GM19025 (cell line): ENCODE measurements around the gene GSTT4.
"Not testable (repeated sequence)": the region's sequence is repeated elsewhere in the genome, so short reads cannot be mapped to it uniquely, and the experiment has no call there.

Experiments used
- ATAC-seq: cut with Tn5 transposase; IDR thresholded peaks from one replicate; pipeline ENCODE4 v1.9.1; 2021; ENCODE audit warnings: mild to moderate bottlenecking, low read depth, moderate library complexity; ENCODE audit not compliant: unreplicated experiment

Gene GSTT4

DNA sequence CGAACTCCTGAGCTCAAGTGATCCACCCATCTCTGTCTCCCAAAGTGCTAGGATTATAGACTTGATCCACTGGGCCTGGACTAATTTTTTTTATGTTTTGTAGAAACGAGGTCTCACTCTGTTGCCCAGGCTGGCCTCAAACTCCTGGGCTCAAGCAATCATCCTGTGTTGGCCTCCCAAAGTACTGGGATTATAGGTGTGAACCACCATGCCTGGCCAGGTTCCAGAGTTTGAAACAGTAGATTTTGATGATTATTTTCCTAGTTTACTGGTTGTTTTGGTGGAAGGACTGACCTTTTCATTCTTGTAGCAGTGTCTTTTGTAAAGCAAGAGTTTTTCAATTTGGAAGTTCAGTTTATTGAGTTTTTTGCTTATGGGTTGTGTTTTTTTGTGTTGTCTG is 20.8 kb upstream of the GSTT4 start:
- no peak for ATAC-seq

DNA sequence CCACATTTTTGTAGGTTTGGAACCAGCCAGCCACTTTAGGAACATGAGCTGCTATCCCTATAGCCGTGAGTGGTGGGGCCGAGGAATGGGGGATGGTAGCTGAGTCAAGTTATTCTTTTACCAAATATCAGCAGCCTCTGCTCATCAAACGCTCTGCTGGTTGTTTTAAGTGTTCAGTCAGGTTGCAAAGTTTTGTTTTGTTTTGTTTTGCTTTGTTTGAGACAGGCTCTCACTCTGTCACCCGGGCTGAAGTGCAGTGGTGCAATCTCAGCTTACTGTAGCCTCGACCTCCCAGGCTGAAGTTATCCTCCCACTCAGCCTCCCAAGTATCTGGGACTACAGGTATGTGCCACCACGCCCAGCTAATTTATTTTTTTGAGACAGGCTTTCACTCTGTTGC is 20.2 kb upstream of the GSTT4 start:
- ATAC-seq: no peak

DNA sequence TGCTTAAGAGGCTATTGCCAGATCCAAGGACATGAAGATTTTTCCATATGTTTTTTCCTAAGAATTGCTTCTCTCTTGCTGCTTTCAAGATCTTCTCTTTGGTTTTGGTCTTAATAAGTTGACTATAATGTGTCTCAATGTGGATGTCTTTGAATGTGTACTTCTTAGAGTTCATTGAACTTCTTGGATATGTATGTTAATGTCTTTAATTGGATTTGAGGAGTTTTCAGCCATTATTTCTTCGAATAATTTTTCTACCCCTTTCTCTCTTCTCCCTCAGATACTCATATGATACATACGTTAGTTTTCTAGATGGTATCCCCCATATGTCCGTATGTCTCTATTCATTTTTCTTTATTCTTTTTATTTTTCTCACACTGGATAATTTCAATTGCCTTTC is 19.1 kb upstream of the GSTT4 start:
- no peak for ATAC-seq

DNA sequence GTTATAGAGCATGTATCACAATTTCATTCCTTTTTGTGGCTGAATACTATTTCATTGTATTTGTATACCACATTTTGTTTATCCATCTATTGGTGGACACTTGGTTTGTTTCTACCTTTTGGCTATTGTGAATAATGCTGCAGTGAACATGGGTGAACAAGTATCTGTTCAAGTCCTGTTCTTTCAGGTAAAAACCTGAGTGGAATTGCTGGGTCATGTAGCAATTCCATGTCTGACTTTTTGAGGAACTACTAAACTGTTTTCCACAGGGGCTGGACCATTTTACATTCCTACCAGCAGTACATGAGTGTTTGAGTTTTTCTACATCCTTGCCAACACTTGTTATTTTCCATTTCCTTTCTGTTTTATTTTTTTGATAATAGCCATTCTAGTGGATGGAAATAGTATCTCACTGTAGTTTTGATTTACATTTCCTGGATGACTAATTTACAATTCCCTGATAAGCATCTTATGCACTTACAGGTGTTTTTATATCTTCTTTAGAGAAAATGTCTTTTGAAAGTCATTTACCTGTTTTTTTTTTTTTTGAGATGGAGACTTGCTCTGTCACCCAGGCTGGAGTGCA is 18.0 kb upstream of the GSTT4 start:
- no peak for ATAC-seq

DNA sequence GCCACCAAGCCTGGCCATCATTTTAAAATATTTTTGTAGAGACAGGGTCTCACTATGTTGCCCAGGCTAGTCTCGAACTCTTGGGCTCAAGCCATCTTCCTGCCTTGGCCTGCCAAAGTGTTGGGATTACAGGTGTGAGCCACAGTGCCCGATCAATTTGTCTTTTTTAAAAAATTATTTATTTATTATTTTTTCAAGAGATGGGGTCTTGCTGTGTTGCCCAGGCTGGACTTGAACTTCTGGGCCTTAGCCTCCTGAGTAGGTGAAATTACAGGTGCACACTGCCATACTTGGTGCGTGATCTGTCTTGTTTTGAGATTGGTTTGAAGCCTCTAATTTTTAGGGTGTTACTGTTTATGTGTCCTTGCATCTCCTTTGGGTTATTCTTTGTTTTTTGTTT is 16.1 kb upstream of the GSTT4 start:
- no peak for ATAC-seq

DNA sequence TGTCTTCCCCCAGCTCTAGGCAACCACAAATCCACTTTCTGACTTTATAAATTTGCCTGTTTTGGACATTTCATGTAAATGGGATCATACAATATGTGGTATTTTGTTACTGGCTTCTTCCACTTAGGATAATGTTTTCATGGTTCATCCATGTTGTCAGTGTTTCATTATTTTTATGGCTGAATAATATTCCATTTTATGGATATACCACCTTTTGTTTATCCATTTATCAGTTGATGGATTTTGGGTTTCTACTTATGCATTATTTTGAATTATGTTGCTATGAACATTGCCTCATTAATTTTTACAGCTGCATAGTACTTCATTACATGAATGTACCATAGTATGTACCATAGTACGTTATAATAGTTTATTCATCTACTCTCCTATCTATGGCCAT is 10.9 kb upstream of the GSTT4 start:
- no peak for ATAC-seq

DNA sequence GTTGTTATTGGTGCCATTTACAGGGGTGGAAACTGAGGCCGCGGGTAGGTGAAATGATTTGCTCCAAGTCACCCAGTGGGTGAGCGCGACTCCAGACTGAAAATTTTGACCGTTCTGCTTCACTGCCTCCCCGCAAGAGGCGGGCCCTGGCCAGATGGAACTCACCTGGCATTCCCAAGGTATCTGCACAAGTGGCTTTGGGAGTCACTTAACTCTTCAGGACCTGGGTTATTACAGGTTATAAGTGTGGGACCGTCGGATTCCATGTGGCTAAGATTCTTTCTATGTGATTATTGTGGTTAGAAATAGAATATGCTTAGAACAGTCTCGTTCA is 6.4 kb upstream of the GSTT4 start:
- ATAC-seq: no peak

DNA sequence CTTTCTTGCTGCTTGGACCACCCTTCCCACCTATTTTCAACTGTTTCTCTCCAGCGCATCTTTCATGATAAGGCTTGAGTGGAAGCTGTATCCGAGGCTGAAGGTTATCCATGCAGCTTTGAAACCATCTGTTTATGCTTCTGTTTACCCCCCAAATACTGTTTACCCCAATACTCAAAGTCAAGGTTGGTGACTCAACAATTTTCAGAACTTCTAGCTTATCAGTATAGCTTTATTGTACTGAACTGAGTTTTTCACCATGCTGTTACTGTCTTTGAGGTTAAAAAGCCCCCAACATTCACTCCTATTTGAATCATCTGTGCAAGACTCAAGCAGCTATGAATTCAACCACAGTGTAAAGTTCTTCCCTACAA is 4.8 kb upstream of the GSTT4 start:
- no peak for ATAC-seq

DNA sequence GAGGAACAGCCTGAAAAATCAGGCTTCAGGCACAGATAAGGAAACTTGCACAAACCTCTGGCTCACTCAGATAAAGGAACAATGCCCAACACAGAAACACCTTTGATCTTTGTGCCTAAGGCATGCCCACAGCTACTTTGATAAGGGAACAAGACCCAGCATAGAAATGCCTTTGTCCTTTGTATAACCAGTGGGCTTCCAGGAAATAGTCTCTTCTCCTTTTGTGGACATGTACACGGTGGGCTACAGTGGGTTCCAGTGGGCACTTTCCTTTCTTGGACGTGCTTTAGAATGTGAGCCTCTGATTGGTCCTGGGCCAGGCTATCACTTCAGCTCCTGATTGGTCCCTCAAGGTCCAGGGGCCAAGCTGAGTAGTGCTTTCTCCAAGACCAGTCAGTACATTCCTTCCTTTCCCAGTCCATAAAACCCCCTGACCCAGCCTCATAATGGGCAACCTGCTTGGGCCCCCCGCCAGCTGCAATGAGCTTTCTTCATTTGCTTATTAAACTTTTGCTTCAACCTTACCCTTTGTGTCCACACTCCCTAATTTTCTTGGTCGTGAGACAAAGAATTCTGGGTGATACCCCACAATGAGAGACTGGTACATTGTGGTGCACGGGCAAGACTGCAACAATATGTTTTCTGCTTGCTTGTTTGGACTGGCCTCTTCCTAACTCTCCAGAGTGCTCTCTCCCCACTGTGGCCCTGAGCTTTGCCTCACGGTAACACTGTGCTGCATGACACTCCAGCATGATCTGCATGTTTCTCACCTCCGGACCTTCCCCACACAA is 4.2 kb upstream of the GSTT4 start:
- ATAC-seq: no peak

DNA sequence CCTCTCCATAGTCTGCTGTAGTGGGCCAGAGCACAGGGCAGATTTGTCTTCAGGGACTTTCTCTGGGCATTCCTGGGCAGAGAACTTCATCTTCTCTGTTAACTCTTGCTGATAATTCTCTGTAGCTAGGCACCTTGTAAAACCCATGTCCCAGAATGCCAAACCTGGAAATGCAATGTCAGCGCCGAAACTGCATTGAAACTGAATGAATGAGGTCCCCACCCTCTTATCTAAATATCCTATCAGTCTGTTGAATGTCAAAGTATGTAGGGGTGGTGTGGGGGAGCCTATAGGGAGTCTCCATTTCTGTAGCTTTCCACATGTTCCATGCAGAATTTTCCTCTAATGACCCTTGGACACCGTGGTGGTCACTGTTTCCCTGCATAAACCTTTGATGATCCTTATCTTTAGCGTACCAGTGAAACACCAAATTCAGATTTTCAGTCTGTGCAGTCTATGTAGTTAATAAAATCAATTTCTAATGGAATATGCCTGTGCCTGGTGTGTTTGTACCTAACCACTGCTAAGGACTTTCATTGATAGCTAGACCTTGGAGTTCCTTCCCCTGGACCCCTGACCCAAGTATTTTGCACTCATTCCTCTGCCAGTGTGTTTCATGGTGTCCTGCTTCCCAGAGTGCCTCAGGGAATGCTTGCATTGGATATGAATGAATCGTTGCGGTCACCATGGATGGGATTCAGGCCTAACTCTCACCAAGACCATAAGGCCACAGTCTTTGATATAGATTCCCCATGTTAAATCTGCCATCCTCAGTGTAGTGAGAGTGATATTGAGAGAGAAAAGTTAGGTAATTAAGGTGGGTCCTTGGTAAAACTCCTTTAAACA is 3.4 kb upstream of the GSTT4 start:
- ATAC-seq: no peak

DNA sequence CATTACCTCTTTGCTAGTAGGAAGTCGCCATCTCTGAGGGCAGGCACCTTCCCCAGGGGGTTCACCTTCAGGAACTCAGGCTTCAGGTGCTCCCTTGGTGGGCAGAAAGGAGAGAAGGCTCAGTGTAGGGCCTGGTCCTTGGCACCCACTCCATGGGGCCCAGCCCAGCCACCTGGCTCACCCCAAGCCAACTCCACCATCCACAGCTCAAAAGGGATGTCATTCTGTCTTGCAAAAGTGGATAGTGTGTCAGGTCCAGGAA is 2.7 kb upstream of the GSTT4 start:
- ATAC-seq: no peak

DNA sequence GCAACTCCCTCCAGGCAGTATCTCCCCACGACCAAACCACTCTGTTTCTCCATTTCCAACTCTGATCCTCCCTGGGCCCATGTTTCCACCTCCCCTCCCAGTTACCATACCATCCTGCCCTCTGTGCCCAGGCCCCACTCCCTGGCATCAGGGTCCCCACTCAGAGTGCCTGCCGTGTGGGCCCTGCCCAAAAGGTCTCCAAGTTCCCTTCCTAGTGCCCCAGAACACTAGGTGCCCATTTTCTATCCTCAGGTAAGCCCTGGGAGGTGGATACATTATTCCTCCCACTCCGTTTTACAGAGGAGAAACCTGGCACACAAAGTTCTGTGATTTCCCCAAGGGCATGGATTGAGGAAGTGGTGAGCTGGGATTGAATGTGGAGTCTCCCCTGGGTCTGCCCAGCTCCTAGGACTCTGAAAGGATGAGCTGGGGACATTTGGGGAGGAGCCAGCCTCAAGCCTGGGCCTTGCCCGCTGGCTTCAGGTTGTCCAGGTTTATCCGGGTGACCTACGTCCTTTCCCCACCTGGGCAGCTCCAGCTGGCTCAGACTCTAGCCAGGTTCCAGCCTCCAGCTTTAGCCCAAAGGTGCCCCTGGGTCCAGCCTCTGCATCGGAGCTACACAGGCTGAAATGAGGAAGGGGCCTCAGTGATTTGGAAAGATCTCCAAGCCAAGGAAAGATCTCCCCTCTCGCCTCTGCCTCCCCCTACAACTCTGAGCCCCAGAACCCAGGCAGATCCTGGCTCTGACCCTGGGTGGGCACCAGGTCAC is 2.2 kb upstream of the GSTT4 start:
- no peak for ATAC-seq

DNA sequence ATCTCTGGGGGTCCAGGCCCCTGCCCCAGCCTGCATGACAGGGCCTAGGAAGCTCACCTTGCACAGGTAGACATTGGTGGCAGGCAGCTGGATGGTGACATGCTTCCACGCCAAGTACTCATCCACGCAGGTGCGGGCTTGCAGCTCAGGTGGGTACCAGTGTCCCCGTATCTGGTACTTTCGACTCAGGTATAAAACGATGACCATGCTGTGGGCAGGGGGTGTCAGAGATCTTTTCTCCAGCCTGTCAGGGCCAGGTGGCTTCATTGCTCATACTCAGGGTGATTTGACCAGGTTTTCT is 1.6 kb upstream of the GSTT4 start:
- no peak for ATAC-seq

DNA sequence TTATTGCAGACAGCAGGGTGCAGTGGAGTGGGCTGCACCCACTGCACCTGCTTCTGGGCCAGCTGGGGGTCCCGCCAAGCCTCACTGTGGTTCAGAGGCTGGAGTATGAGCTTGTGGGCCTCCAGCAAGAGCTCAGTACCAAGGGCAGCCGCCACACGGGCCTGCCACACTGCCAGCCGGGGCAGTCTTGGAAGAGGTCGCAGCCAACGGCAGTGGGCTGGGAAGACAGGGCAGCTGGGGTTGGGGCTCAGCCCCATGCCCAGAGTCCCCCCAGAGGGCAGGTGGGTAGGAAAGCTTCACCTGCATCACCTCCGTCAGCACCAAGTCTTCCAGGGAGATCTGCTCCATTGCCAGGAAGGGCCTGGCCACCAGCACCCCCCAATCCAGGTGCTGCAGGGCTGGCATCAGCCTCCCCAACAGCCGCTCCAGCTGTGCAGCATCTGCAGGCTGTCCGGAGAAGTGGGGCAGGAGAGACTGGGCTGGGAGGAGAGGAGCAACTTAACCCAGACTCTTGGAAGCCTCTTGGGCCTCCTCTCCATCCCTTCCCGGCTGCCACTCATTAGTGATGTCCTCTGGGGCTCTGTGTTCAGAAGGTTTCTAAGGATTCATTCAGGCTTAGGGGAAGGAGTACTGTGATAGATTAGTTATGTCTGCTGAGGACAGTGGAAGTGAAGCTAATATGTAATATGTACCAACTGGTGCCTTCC is 1.1 kb upstream of the GSTT4 start:
- ATAC-seq: no peak

DNA sequence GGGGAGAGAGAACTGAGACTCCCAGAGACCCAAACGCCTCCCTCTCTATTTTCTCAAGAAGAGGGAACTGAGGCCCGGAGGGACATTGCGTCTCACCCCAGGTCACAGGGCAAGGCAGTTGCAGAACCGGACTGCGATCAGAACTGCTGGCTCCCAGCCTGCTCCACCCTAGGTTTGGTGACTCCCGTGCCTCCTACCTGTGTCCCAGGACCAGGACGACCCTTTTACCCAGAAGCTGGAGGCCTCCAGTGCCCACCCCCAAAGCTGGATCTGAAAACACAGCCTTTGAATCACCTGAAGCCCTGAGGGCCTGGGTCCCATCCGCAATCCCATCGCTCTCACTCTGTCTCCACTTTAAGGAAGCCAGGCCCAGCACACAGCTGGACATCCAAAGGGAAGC is 1.4 kb downstream of the GSTT4 start:
- ATAC-seq: no peak

DNA sequence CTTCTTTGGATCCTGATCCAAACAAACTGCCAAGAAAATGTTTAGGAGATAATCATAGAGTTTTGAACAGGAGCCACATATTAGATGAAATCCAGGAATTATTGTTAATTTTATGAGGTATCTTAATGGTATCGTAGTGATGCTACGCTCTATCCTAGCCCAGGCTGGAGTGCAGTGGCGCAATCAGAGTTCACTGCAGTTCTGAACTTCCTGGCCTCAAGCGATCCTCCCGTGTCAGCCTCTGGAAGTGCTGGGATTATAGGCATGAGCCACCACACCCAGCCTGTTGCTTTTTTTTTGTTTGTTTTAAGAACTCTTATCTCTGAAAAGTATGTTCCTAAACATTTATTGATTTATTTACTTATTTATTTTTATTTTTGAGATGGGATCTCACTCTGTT is 2.4 kb downstream of the GSTT4 start:
- no peak for ATAC-seq

DNA sequence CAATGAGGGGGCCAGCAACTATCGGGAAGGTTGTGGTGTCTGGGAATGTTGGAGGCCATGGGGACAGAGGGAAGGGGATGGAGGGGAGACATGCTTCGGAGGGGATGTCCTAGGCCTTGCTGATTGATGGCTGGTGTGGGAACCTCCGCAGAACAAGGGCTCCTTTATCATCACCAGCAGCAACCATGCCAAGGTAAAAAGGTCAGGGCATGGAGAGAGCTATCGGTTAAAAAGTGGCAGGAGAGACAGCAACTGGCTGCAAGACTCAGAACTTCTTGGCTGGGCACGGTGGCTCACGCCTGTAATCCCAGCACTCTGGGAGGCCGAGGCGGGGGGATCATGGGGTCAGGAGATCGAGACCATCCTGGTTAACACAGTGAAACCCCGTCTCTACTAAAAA is 3.0 kb downstream of the GSTT4 start:
- no peak for ATAC-seq

DNA sequence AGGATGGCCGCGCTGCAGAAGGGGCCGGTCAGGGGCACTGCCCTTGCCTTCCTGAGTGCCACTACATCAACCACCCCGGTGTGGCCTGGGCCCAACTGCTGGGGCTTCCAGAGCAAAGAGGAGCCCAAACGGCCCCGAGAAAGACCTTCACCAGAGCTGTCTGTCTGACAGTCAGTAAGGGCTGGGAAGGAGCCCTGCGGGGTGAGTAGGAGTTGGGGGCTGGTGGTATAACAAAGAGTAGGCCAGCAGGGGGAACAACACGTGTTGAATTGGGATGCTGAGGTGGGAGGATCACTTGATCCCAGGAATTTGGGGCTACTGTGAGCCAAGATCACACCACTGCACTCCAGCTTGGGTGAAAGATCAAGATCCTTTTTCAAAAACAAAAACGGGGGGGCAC is 3.9 kb downstream of the GSTT4 start:
- ATAC-seq: no peak

DNA sequence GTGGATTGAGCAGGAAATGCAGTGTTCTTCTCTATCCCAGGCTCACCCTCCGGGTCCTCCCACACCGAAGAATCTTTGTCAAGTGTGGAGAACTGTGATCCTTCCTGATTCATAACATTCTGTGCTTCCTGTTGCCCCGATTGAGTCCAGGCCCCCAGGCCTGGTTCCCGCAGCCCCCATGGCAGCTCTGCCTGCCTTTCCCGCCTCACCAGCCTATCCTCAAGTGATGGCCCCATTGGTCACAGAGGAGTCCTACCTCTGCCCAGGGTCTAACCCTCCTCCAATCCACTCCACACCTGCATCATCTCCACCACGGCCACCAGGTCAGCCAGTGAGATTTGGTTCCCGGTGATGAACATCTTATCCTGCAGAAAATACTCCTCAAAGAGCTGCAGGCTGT is 5.5 kb downstream of the GSTT4 start:
- ATAC-seq: not testable (repeated sequence)

DNA sequence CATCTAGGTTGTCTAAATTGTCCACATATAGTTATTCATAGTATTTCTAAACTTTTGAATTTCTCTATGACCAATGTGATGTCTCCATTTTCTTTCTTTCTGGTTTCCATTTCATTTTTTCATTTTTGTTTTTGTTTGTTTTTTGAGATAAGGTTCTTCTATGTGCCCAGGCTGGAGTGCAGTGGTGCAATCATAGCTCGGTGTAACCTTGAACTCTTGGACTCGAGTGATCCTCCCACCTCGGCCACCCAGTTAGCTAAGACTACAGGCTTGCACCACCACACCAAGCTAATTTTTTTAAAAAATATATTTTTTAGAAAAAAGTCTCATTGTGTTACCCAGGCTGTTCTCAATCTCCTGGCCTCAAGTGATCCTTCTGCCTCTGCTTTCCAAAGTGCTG is 8.2 kb downstream of the GSTT4 start:
- no peak for ATAC-seq

DNA sequence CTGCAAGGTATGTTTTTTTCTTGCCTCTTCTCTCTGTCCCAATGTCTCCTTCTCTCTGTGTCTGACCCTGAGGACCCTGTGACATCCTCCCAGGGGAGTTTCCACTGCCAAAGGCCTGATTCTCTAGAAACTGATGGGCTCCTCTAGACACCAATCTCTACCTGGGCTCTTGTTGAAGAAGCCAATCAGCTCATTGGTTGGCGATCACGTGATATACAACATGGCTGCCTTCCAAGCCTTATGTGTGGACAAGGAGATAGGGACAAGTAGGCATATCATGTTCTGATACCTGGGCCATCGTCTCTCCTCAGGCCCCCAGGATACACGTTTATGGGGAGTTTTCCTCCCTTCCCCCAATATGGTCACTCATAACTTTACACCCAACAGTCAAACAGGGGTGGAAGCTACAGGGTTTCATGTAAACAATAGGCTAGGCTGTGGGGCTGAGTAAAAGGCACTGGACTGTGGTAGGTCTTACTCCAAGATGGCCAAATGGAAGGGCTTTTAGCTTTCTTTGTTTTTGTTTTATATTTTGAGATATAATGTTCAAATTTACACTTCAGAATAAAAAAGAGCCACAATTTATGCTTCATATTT is 11.6 kb downstream of the GSTT4 start:
- ATAC-seq: not testable (repeated sequence)
